ENCODE data around the gene AK5.

AK5 gene

DNA sequence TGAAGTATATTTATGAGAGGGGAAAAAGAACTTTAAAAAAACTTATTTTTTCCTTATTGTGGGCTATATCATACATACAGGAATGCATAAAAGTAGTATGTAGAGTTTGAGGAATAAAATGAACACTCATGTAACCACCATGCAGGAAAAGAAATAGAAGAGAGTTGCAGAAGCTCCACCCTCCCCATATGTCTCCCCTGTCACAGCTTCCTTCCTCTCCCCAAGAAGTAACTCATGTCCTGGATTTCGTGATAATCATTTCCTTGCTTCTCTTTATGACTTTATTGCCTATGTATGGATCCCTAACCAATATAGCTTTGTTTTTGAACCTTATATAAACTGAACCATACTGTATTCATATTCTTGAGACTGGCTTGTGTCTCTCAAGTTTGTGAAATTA, 274.2 kb downstream of the AK5 start:
- no peaks in the 10 kb centered on the region for H3K36me3 ChIP-seq (ENCODE audit: control insufficient read depth, low read depth, low read length)
- no peak overlapping the region for H3K4me3 ChIP-seq (ENCODE audit: low read length)
- no peaks in the 10 kb centered on the region for H3K9me3 ChIP-seq (ENCODE audit: control insufficient read depth, low read depth, low read length)
- no peaks in the 10 kb centered on the region for H3K27me3 ChIP-seq (ENCODE audit: control insufficient read depth, insufficient read depth, low read length)
- no peaks in the 10 kb centered on the region for H3K4me1 ChIP-seq (ENCODE audit: control insufficient read depth, low read depth, low read length)
- H3K9ac ChIP-seq (ENCODE audit: low read length): no peak overlapping the region
- no peak overlapping the region for H3K27ac ChIP-seq (ENCODE audit: low read length)

DNA sequence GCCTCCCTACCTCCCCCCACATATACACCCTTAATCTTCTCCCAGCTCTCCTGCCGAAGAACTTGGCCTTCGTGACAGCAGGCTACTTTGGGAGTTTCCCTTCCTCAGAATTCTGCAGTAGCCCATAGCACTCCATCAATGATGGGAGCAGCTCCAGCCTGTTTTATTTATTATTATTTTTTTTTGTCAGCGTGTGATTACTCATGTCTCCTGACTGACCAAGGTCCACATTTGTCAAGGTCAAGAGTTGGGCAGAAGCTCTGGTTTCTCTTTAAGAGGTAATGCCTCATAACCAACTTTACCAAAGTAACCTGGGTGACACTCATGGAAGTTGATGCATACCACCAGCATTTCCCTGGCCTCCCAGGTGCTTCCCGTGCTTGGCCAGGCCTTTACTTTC, 275.2 kb downstream of the AK5 start:
- H3K27me3 ChIP-seq (ENCODE audit: control insufficient read depth, insufficient read depth, low read length): no peaks in the 10 kb centered on the region
- H3K4me3 ChIP-seq (ENCODE audit: low read length): no peak overlapping the region
- no peaks in the 10 kb centered on the region for H3K36me3 ChIP-seq (ENCODE audit: control insufficient read depth, low read depth, low read length)
- no peaks in the 10 kb centered on the region for H3K4me1 ChIP-seq (ENCODE audit: control insufficient read depth, low read depth, low read length)
- no peaks in the 10 kb centered on the region for H3K9me3 ChIP-seq (ENCODE audit: control insufficient read depth, low read depth, low read length)
- H3K9ac ChIP-seq (ENCODE audit: low read length): no peak overlapping the region
- H3K27ac ChIP-seq (ENCODE audit: low read length): no peak overlapping the region

DNA sequence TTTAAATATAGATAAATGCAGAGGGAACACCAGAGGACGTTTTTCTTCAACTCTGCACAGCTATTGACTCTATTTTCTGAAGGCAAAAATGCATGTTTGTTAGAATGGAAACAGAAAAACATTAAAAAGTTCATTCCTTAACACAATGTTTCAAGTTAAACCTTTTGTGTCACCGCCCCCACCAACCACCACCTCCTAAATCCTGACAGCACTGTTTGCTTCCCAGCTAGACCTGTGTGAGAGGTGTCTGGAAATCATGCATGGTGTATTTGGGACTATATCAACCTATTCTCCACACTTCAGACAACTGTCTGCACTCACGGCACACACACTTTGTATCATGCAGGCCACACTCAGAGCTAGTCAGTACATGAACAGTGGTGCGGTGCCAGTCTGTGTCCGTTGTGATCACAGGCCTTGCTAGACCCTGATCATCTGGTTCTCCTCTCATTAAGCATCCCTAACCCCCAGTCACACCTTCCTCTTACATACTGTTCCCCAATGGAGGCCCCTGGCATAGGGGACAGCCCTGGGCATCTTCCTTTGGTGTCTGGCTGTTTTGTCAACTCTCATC, 276.9 kb downstream of the AK5 start:
- H3K9me3 ChIP-seq (ENCODE audit: control insufficient read depth, low read depth, low read length): no peaks in the 10 kb centered on the region
- H3K27me3 ChIP-seq (ENCODE audit: control insufficient read depth, insufficient read depth, low read length): no peaks in the 10 kb centered on the region
- no peak overlapping the region for H3K9ac ChIP-seq (ENCODE audit: low read length)
- H3K36me3 ChIP-seq (ENCODE audit: control insufficient read depth, low read depth, low read length): no peaks in the 10 kb centered on the region
- no peaks in the 10 kb centered on the region for H3K4me1 ChIP-seq (ENCODE audit: control insufficient read depth, low read depth, low read length)
- H3K27ac ChIP-seq (ENCODE audit: low read length): no peak overlapping the region
- no peak overlapping the region for H3K4me3 ChIP-seq (ENCODE audit: low read length)

DNA sequence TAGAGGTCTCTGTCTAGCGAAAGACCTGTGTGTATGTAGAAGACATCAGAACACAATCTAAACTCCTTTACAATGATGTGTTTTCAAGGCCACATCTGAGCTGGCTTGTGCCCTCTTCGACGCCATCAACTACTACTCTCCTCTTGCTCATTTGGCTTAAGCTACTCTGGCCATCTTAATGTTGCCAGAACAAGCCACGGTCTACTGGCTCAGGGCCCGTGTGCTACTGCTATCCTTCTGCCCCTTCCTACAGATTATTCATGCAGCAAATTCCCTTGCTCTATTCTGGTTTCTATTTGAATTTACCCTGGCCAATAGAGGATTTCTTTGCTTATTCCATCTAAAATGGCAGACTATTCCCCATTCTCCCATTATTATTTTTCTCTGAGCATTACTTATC, 278.9 kb downstream of the AK5 start:
- H3K4me1 ChIP-seq (ENCODE audit: control insufficient read depth, low read depth, low read length): no peaks in the 10 kb centered on the region
- no peak overlapping the region for H3K9ac ChIP-seq (ENCODE audit: low read length)
- H3K36me3 ChIP-seq (ENCODE audit: control insufficient read depth, low read depth, low read length): peaks cover 16% of the 10 kb centered on the region
- no peaks in the 10 kb centered on the region for H3K9me3 ChIP-seq (ENCODE audit: control insufficient read depth, low read depth, low read length)
- no peak overlapping the region for H3K4me3 ChIP-seq (ENCODE audit: low read length)
- H3K27ac ChIP-seq (ENCODE audit: low read length): no peak overlapping the region
- H3K27me3 ChIP-seq (ENCODE audit: control insufficient read depth, insufficient read depth, low read length): no peaks in the 10 kb centered on the region

DNA sequence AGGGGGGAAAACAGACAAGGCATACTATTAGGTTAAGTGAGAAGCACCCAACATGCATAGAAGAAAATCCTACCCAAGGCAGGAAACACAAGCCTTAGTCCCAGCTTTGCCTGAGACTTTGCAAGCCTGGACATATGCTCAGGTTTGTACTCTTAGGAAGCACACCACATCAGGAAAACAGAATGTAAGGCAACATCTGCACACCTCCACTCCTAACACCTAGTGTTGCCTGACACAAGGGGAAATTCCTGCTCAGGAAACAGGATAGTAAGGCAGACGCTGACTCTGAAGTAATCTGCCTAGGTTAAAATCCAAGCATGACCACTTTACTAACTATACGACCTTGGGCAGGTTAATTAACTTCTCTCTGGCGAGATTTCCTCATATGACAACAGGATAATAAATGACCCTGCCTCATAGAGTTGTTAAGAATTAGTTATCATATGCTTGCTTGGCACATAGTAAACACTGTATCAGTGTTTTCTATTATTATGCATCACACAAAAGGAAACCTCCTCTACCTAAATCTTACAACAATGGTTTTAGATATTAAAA, 280.9 kb downstream of the AK5 start:
- Histone ChIP-seq H3K36me3 (ENCODE audit: control insufficient read depth, low read depth, low read length) (peaks cover 34% of the 10 kb centered on the region), H3K4me3 (ENCODE audit: low read length) (no peak overlapping the region), H3K4me1 (ENCODE audit: control insufficient read depth, low read depth, low read length) (no peaks in the 10 kb centered on the region), H3K9ac (ENCODE audit: low read length) (no peak overlapping the region), H3K27me3 (ENCODE audit: control insufficient read depth, insufficient read depth, low read length) (no peaks in the 10 kb centered on the region), H3K9me3 (ENCODE audit: control insufficient read depth, low read depth, low read length) (no peaks in the 10 kb centered on the region), H3K27ac (ENCODE audit: low read length) (no peak overlapping the region)

DNA sequence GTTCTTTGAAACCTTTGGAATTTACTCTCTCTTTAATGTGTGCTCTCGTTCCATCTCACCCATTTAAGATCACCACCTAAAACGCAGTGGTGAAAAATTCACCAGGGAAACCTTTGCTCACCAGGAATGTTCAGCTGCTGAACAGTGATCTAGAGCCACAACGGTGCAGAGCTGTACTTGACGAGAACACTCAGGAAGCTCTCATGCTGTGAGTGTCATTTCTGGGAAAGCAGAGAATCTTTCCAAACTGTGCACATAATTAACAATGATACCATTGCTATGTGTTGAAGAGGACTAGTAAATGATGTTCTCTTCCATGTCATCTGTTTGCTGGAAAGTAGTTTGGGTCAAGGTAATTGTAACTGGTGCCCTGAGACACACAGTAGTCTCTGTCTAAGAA, 283.5 kb downstream of the AK5 start:
- Histone ChIP-seq H3K36me3 (ENCODE audit: control insufficient read depth, low read depth, low read length) (peaks cover 41% of the 10 kb centered on the region), H3K27ac (ENCODE audit: low read length) (no peak overlapping the region), H3K27me3 (ENCODE audit: control insufficient read depth, insufficient read depth, low read length) (no peaks in the 10 kb centered on the region), H3K4me1 (ENCODE audit: control insufficient read depth, low read depth, low read length) (no peaks in the 10 kb centered on the region), H3K4me3 (ENCODE audit: low read length) (no peak overlapping the region), H3K9ac (ENCODE audit: low read length) (no peak overlapping the region), H3K9me3 (ENCODE audit: control insufficient read depth, low read depth, low read length) (no peaks in the 10 kb centered on the region)

DNA sequence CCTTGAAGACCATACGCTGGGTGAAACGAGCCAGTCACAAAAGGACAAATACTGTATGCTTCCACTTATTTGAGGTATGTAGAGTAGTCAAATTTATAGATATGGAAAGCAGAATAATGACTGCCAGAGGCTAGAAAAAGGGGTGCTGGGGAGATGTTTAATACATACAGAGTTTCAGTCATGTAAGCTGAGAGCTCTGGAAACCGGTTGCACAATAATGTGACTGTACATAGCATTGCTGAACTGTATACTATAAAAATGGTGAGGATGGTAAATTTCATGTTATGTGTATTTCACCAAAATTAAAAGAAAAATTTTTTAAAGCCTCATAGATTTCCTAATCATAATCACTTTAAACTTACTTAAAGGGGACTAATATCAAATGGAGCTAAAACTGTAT, 289.8 kb downstream of the AK5 start:
- Histone ChIP-seq H3K36me3 (ENCODE audit: control insufficient read depth, low read depth, low read length) (peaks cover 48% of the 10 kb centered on the region), H3K9me3 (ENCODE audit: control insufficient read depth, low read depth, low read length) (no peaks in the 10 kb centered on the region), H3K9ac (ENCODE audit: low read length) (no peak overlapping the region), H3K27me3 (ENCODE audit: control insufficient read depth, insufficient read depth, low read length) (no peaks in the 10 kb centered on the region), H3K4me1 (ENCODE audit: control insufficient read depth, low read depth, low read length) (no peaks in the 10 kb centered on the region), H3K4me3 (ENCODE audit: low read length) (no peak overlapping the region), H3K27ac (ENCODE audit: low read length) (no peak overlapping the region)

DNA sequence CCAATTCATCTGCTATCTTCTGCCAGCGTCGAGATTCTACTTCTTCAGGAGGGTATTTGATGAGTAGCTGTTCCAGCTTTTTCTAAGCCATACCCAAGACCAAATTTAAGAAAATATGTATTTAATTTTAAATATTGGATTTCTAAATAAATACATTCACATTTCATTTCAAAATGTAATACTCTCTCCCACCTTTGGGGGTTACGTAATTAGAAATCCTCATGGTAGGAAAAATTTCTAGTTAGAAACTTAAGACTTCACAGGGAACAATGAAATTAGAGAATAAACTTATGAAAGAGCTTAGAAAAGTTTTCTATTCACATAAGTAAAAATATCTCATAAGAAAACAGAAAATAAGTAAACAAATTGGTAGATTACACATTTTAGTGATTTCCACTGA, 297.7 kb downstream of the AK5 start:
- Histone ChIP-seq H3K27ac (ENCODE audit: low read length) (no peak overlapping the region), H3K27me3 (ENCODE audit: control insufficient read depth, insufficient read depth, low read length) (no peaks in the 10 kb centered on the region), H3K36me3 (ENCODE audit: control insufficient read depth, low read depth, low read length) (peaks cover 42% of the 10 kb centered on the region), H3K4me1 (ENCODE audit: control insufficient read depth, low read depth, low read length) (no peaks in the 10 kb centered on the region), H3K4me3 (ENCODE audit: low read length) (no peak overlapping the region), H3K9me3 (ENCODE audit: control insufficient read depth, low read depth, low read length) (no peaks in the 10 kb centered on the region), H3K9ac (ENCODE audit: low read length) (no peak overlapping the region)

DNA sequence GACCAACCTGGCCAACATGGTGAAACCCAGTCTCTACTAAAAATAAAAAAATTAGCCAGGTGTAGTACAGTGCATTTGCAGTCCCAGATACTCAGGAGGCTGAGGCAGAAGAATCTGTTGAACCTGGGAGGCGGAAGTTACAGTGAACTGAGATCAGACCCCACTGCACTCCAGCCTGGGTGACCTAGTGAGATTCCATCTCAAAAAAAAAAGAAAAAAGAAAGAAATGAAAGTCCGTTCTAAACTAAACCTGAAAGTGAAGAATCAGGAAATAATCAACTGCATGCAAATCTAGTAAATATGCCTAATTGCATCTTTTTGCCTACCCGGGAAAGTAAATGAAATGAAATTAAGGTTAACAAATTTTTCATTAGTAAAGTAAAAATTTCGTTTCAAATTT, 301.1 kb downstream of the AK5 start:
- H3K27me3 ChIP-seq (ENCODE audit: control insufficient read depth, insufficient read depth, low read length): no peaks in the 10 kb centered on the region
- H3K4me3 ChIP-seq (ENCODE audit: low read length): no peak overlapping the region
- no peaks in the 10 kb centered on the region for H3K9me3 ChIP-seq (ENCODE audit: control insufficient read depth, low read depth, low read length)
- no peaks in the 10 kb centered on the region for H3K4me1 ChIP-seq (ENCODE audit: control insufficient read depth, low read depth, low read length)
- peaks cover 24% of the 10 kb centered on the region for H3K36me3 ChIP-seq (ENCODE audit: control insufficient read depth, low read depth, low read length)
- H3K9ac ChIP-seq (ENCODE audit: low read length): no peak overlapping the region
- H3K27ac ChIP-seq (ENCODE audit: low read length): no peak overlapping the region

DNA sequence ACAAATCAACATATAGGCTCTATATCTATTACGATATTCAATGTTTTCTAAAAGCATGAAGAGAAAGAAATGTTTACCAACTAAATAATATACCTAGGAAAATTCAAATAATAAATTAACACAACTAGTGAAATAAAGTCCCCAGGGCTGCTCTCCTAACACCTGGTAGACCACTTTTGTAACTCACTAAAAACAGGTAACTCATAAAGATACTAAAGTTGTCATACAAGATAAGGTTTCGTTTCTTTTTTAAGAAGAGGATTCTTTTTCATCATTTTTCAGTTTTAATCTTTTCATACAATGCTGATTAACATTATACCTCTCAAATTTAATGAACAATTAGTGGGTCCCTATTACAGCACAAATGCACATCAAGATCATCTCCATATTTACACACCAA, 301.7 kb downstream of the AK5 start:
- Histone ChIP-seq H3K4me1 (ENCODE audit: control insufficient read depth, low read depth, low read length) (no peaks in the 10 kb centered on the region), H3K9me3 (ENCODE audit: control insufficient read depth, low read depth, low read length) (no peaks in the 10 kb centered on the region), H3K36me3 (ENCODE audit: control insufficient read depth, low read depth, low read length) (peaks cover 24% of the 10 kb centered on the region), H3K9ac (ENCODE audit: low read length) (no peak overlapping the region), H3K27me3 (ENCODE audit: control insufficient read depth, insufficient read depth, low read length) (no peaks in the 10 kb centered on the region), H3K4me3 (ENCODE audit: low read length) (no peak overlapping the region), H3K27ac (ENCODE audit: low read length) (no peak overlapping the region)

DNA sequence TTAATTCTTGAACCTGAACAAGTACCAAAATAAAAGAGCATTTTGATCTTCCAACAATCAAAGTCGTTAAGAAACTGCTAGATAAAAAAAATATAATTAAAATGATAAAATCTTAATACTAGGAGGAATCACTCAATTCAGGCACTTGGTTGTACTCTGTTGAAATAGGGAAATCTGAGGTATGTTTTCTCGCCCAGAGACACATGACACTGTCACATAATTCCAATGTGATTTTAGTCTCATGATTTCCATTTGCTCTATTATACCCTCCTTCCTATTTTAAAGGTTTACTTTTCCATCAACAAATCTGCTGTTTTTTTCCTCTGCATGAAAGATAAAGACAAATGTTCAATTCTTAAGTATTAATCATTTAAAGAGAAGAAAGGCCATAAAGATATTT, 303.1 kb downstream of the AK5 start:
- no peak overlapping the region for H3K4me3 ChIP-seq (ENCODE audit: low read length)
- no peak overlapping the region for H3K9ac ChIP-seq (ENCODE audit: low read length)
- H3K27me3 ChIP-seq (ENCODE audit: control insufficient read depth, insufficient read depth, low read length): no peaks in the 10 kb centered on the region
- H3K4me1 ChIP-seq (ENCODE audit: control insufficient read depth, low read depth, low read length): no peaks in the 10 kb centered on the region
- H3K9me3 ChIP-seq (ENCODE audit: control insufficient read depth, low read depth, low read length): no peaks in the 10 kb centered on the region
- H3K27ac ChIP-seq (ENCODE audit: low read length): no peak overlapping the region
- H3K36me3 ChIP-seq (ENCODE audit: control insufficient read depth, low read depth, low read length): peaks cover 22% of the 10 kb centered on the region

DNA sequence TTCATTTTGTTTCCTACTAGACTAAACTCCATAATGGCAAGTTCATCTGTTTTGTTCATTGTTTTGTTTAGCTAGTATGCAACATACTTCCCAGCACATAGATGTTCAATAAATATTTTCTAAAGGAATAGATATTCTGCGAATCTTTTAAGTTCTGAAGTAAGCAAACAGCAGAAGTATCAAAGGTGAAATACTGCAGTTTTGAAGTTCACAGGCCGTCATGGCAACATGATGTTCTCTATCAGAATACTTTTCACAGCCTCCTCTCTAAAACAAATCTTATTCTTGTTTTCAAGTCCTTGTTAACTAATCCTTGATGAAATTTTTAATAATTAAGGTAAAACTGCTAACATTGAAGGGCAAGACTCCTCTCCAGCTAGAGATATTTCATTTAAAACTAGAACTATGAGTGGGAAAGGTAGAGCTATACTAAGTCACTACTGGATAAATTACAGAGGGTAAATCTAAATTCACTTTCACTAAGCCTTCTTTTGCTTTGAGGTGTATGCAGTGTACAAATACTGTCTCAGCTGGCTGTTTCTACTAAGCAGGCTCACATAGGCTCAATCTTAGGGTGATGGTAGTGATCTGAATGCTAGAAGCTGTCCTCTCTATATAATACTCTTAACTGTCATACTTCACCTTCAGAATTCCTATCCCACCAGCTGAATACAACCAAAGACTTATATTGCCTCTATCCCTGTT, 303.9 kb downstream of the AK5 start:
- H3K9ac ChIP-seq (ENCODE audit: low read length): no peak overlapping the region
- no peak overlapping the region for H3K27ac ChIP-seq (ENCODE audit: low read length)
- H3K36me3 ChIP-seq (ENCODE audit: control insufficient read depth, low read depth, low read length): peaks cover 13% of the 10 kb centered on the region
- H3K27me3 ChIP-seq (ENCODE audit: control insufficient read depth, insufficient read depth, low read length): no peaks in the 10 kb centered on the region
- no peaks in the 10 kb centered on the region for H3K9me3 ChIP-seq (ENCODE audit: control insufficient read depth, low read depth, low read length)
- H3K4me3 ChIP-seq (ENCODE audit: low read length): no peak overlapping the region
- no peaks in the 10 kb centered on the region for H3K4me1 ChIP-seq (ENCODE audit: control insufficient read depth, low read depth, low read length)
